Measurements from ENCODE around the gene CNOT8.
"Not testable (repeated sequence)": the region's sequence is repeated elsewhere in the genome, so short reads cannot be mapped to it uniquely, and the experiment has no call there.

The CNOT8 gene

GRCh38 chr5:154818471-154819116 is 39.8 kb upstream of the CNOT8 start:
- DNase-seq (ENCODE audit: insufficient read length, low spot score) = no peak
- no peak for TF ChIP-seq POLR2A (IDR thresholded peaks at IDR 0.05; ENCODE audit: low read depth, low read length)
- no peak for TF ChIP-seq POLR2AphosphoS5 (IDR thresholded peaks at IDR 0.05; ENCODE audit: low read depth, low read length)
- no peak for TF ChIP-seq POU2F2 (IDR thresholded peaks at IDR 0.05; ENCODE audit: low read depth, low read length)
- TF ChIP-seq TAF1 (IDR thresholded peaks at IDR 0.05; ENCODE audit: low read depth, low read length) = no peak
- no peak for TF ChIP-seq PAX5 (IDR thresholded peaks at IDR 0.05; ENCODE audit: insufficient read depth, low read length, severe bottlenecking)
- TF ChIP-seq SPI1 (IDR thresholded peaks at IDR 0.05; ENCODE audit: low read depth, low read length) = no peak
- no peak for FAIRE-seq

DNA sequence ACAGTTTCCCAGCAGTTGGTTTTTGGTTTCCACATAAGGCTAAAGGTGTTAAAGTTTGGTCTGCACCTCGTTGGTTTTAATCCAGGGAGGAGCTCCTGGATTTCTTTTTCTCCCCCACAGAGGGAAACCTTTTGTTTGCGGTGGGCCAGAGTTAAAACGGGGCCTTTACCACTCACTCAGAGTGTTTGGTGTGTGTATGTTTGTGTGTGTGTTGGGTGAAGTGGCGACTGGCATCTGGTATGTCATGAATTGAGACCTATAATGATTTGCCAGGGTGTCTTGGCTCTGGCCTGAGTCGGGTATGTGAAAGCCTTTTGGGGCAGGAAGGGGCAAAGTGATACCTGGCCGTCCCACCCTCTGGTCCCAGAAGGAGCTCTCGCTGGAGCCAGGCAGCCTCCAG is 38.9 kb upstream of the CNOT8 start:
- TF ChIP-seq SPI1 (IDR thresholded peaks at IDR 0.05; ENCODE audit: low read depth, low read length) = no peak
- TF ChIP-seq POU2F2 (IDR thresholded peaks at IDR 0.05; ENCODE audit: low read depth, low read length) = no peak
- no peak for TF ChIP-seq POLR2AphosphoS5 (IDR thresholded peaks at IDR 0.05; ENCODE audit: low read depth, low read length)
- TF ChIP-seq PAX5 (IDR thresholded peaks at IDR 0.05; ENCODE audit: insufficient read depth, low read length, severe bottlenecking) = no peak
- no peak for TF ChIP-seq TAF1 (IDR thresholded peaks at IDR 0.05; ENCODE audit: low read depth, low read length)
- no peak for TF ChIP-seq POLR2A (IDR thresholded peaks at IDR 0.05; ENCODE audit: low read depth, low read length)
- DNase-seq (ENCODE audit: insufficient read length, low spot score) (no peak), FAIRE-seq (no peak)

- DNase-seq (ENCODE audit: insufficient read length, low spot score) (no peak), FAIRE-seq (no peak)
- no peak for TF ChIP-seq POU2F2 (IDR thresholded peaks at IDR 0.05; ENCODE audit: low read depth, low read length)
- TF ChIP-seq SPI1 (IDR thresholded peaks at IDR 0.05; ENCODE audit: low read depth, low read length) = no peak
- TF ChIP-seq PAX5 (IDR thresholded peaks at IDR 0.05; ENCODE audit: insufficient read depth, low read length, severe bottlenecking) = no peak
- TF ChIP-seq TAF1 (IDR thresholded peaks at IDR 0.05; ENCODE audit: low read depth, low read length) = no peak
- no peak for TF ChIP-seq POLR2A (IDR thresholded peaks at IDR 0.05; ENCODE audit: low read depth, low read length)
- no peak for TF ChIP-seq POLR2AphosphoS5 (IDR thresholded peaks at IDR 0.05; ENCODE audit: low read depth, low read length)
These were observed 38.0 kb upstream of the CNOT8 start for GRCh38 chr5:154820383-154820782.

DNA sequence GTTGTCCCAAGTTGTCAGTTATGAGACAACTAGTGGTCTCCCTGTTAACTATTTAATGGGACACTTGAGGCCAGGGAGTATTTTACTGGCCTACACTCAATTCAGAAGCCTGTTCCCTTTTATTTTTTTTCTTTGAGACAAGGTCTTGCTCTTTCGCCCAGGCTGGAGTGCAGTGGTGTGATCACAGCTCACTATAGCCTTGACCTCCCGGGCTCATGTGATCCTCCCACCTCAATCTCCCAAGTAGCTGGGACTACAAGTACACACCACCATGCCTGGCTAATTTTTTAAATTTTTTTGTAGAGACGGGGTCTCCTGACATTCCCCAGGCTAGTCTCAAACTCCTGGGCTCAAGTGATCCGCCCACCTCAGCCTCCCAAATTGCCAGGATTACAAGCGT is 35.5 kb upstream of the CNOT8 start:
- DNase-seq (ENCODE audit: insufficient read length, low spot score); FAIRE-seq: not testable (repeated sequence)

DNA sequence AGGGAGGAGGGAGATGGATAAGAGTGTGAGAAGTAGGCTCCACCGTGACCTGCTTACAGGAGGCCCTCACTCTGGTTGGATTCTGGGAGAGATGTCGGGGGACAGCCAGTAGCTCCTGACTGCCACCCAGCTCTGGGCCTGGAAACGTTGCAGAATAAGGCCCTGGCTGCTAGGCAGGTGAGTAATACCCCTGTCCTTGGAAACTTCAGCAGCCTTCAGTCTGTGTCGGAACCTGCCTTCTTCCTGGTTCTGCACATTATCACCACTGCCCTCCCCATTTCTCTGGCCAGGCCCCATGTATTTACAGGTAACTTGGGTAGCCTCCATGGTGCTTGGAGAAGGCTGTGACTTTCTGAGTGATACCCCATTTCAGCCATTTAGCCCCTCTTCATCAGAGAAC is 34.8 kb upstream of the CNOT8 start:
- no peak for FAIRE-seq
- TF ChIP-seq POLR2A (IDR thresholded peaks at IDR 0.05; ENCODE audit: low read depth, low read length) = no peak
- TF ChIP-seq TAF1 (IDR thresholded peaks at IDR 0.05; ENCODE audit: low read depth, low read length) = no peak
- TF ChIP-seq PAX5 (IDR thresholded peaks at IDR 0.05; ENCODE audit: insufficient read depth, low read length, severe bottlenecking) = no peak
- TF ChIP-seq POLR2AphosphoS5 (IDR thresholded peaks at IDR 0.05; ENCODE audit: low read depth, low read length) = no peak
- no peak for TF ChIP-seq SPI1 (IDR thresholded peaks at IDR 0.05; ENCODE audit: low read depth, low read length)
- TF ChIP-seq POU2F2 (IDR thresholded peaks at IDR 0.05; ENCODE audit: low read depth, low read length) = no peak
- DNase-seq (ENCODE audit: insufficient read length, low spot score) = no peak

DNA sequence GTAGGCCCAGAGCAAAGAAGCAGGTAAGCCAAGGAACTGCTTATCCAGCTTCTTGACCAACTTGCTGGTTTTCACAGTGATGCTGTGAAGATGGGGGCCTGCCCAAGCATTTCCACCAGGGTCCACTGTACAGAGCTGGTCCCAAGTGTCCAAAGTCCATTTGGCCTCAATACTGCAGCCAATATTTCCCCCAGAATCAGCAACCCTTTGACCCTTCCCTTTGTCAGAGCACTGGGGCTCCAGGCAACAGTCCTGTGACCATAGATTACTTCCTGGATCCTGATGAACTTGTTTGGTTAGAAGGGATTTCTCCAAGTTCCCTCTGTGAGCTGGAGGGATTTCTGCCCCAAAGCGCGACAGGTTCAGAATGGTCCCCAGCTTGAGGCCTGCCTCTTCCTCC is 34.4 kb upstream of the CNOT8 start:
- FAIRE-seq = no peak

GRCh38 chr5:154829181-154829588 is 29.2 kb upstream of the CNOT8 start:
- no peak for FAIRE-seq
- TF ChIP-seq POLR2A (IDR thresholded peaks at IDR 0.05; ENCODE audit: low read depth, low read length) (no peak), SPI1 (IDR thresholded peaks at IDR 0.05; ENCODE audit: low read depth, low read length) (no peak), PAX5 (IDR thresholded peaks at IDR 0.05; ENCODE audit: insufficient read depth, low read length, severe bottlenecking) (no peak), POLR2AphosphoS5 (IDR thresholded peaks at IDR 0.05; ENCODE audit: low read depth, low read length) (no peak), TAF1 (IDR thresholded peaks at IDR 0.05; ENCODE audit: low read depth, low read length) (no peak), POU2F2 (IDR thresholded peaks at IDR 0.05; ENCODE audit: low read depth, low read length) (no peak)
- DNase-seq (ENCODE audit: insufficient read length, low spot score) = no peak

More for the DNA sequence above, 34.4 kb upstream of the CNOT8 start:
- no peak for DNase-seq (ENCODE audit: insufficient read length, low spot score)
- TF ChIP-seq POLR2AphosphoS5 (IDR thresholded peaks at IDR 0.05; ENCODE audit: low read depth, low read length) = no peak
- no peak for TF ChIP-seq PAX5 (IDR thresholded peaks at IDR 0.05; ENCODE audit: insufficient read depth, low read length, severe bottlenecking)
- no peak for TF ChIP-seq TAF1 (IDR thresholded peaks at IDR 0.05; ENCODE audit: low read depth, low read length)
- TF ChIP-seq POU2F2 (IDR thresholded peaks at IDR 0.05; ENCODE audit: low read depth, low read length) = no peak
- no peak for TF ChIP-seq POLR2A (IDR thresholded peaks at IDR 0.05; ENCODE audit: low read depth, low read length)
- no peak for TF ChIP-seq SPI1 (IDR thresholded peaks at IDR 0.05; ENCODE audit: low read depth, low read length)

GRCh38 chr5:154829589-154830218 is 28.7 kb upstream of the CNOT8 start:
- no peak for FAIRE-seq
- TF ChIP-seq POLR2A (IDR thresholded peaks at IDR 0.05; ENCODE audit: low read depth, low read length) (no peak), POLR2AphosphoS5 (IDR thresholded peaks at IDR 0.05; ENCODE audit: low read depth, low read length) (no peak), SPI1 (IDR thresholded peaks at IDR 0.05; ENCODE audit: low read depth, low read length) (no peak), POU2F2 (IDR thresholded peaks at IDR 0.05; ENCODE audit: low read depth, low read length) (no peak), TAF1 (IDR thresholded peaks at IDR 0.05; ENCODE audit: low read depth, low read length) (no peak), PAX5 (IDR thresholded peaks at IDR 0.05; ENCODE audit: insufficient read depth, low read length, severe bottlenecking) (no peak)
- DNase-seq (ENCODE audit: insufficient read length, low spot score) = no peak

DNA sequence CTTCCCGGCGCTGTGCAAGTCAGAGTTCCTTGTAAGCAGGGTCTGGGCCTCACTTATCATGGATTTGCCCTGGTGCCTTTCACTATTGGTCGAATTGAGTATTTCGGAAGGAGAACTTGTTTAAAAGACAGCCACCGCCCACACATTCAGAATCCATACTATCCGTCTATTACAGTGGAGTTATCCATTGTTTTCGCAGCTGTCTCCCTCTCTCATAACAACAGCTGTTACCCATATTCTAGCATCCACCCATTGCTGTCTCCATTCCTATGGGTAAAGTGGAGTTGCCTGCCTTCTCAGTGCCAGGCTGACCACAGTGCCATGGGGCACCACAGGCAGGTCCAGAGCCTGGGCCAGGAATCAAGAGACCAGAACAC is 28.2 kb upstream of the CNOT8 start:
- FAIRE-seq (no peak), DNase-seq (ENCODE audit: insufficient read length, low spot score) (no peak)
- TF ChIP-seq POLR2A (IDR thresholded peaks at IDR 0.05; ENCODE audit: low read depth, low read length) (no peak), POLR2AphosphoS5 (IDR thresholded peaks at IDR 0.05; ENCODE audit: low read depth, low read length) (no peak), SPI1 (IDR thresholded peaks at IDR 0.05; ENCODE audit: low read depth, low read length) (no peak), PAX5 (IDR thresholded peaks at IDR 0.05; ENCODE audit: insufficient read depth, low read length, severe bottlenecking) (no peak), POU2F2 (IDR thresholded peaks at IDR 0.05; ENCODE audit: low read depth, low read length) (no peak), TAF1 (IDR thresholded peaks at IDR 0.05; ENCODE audit: low read depth, low read length) (no peak)

- TF ChIP-seq POLR2AphosphoS5 (IDR thresholded peaks at IDR 0.05; ENCODE audit: low read depth, low read length) (no peak), POU2F2 (IDR thresholded peaks at IDR 0.05; ENCODE audit: low read depth, low read length) (no peak), TAF1 (IDR thresholded peaks at IDR 0.05; ENCODE audit: low read depth, low read length) (no peak), PAX5 (IDR thresholded peaks at IDR 0.05; ENCODE audit: insufficient read depth, low read length, severe bottlenecking) (no peak), POLR2A (IDR thresholded peaks at IDR 0.05; ENCODE audit: low read depth, low read length) (no peak), SPI1 (IDR thresholded peaks at IDR 0.05; ENCODE audit: low read depth, low read length) (no peak)
- DNase-seq (ENCODE audit: insufficient read length, low spot score) = no peak
- no peak for FAIRE-seq
These were observed 27.8 kb upstream of the CNOT8 start for GRCh38 chr5:154830596-154830995.

Data from GM12891 (cell line).